HG02678 (cell line): Measurements from ENCODE around the gene TP53BP2.
A peak's percentile ranks its signal among the peaks of the same experiment; 100 is the strongest.
"Not testable (repeated sequence)": the region's sequence is repeated elsewhere in the genome, so short reads cannot be mapped to it uniquely, and the experiment has no call there.

Experiments
- ATAC-seq: cut with Tn5 transposase; IDR thresholded peaks from one replicate; pipeline ENCODE4 v1.9.1; 2021; ENCODE audit warnings: mild to moderate bottlenecking, moderate library complexity; ENCODE audit not compliant: unreplicated experiment

The TP53BP2 gene

GRCh38 chr1:223853275-223853674 lies 7.5 kb upstream of the TP53BP2 start:
- no peak for ATAC-seq

GRCh38 chr1:223852337-223852736 lies 6.6 kb upstream of the TP53BP2 start:
- ATAC-seq = no peak

GRCh38 chr1:223849352-223850254 lies 3.9 kb upstream of the TP53BP2 start:
- ATAC-seq = peak; percentile 24

- no peak for ATAC-seq
These were observed 2.8 kb upstream of the TP53BP2 start for GRCh38 chr1:223848536-223848935.

GRCh38 chr1:223847781-223848345 lies 2.1 kb upstream of the TP53BP2 start:
- ATAC-seq = no peak

- ATAC-seq = peak; percentile 23
These were observed 524 bp downstream of the TP53BP2 start for GRCh38 chr1:223845037-223845809.

GRCh38 chr1:223844787-223845036 lies 1.0 kb downstream of the TP53BP2 start:
- ATAC-seq = no peak

- ATAC-seq = no peak
These were observed 1.6 kb downstream of the TP53BP2 start for GRCh38 chr1:223843934-223844786.

- ATAC-seq = no peak
These were observed 3.0 kb downstream of the TP53BP2 start for GRCh38 chr1:223842784-223843183.

- not testable (repeated sequence) for ATAC-seq
These were observed 3.6 kb downstream of the TP53BP2 start for GRCh38 chr1:223841977-223842623.

GRCh38 chr1:223840254-223840653 lies 5.5 kb downstream of the TP53BP2 start:
- ATAC-seq = no peak

- no peak for ATAC-seq
These were observed 7.5 kb downstream of the TP53BP2 start for GRCh38 chr1:223838125-223838854.

- ATAC-seq = no peak
These were observed 8.1 kb downstream of the TP53BP2 start for GRCh38 chr1:223837687-223838086.

GRCh38 chr1:223837206-223837605 lies 8.5 kb downstream of the TP53BP2 start:
- ATAC-seq = no peak

- ATAC-seq = no peak
These were observed 9.2 kb downstream of the TP53BP2 start for GRCh38 chr1:223836586-223836985.

- ATAC-seq = no peak
These were observed 10.0 kb downstream of the TP53BP2 start for GRCh38 chr1:223835754-223836153.

GRCh38 chr1:223834660-223835263 lies 11.0 kb downstream of the TP53BP2 start:
- no peak for ATAC-seq

GRCh38 chr1:223833948-223834347 lies 11.8 kb downstream of the TP53BP2 start:
- no peak for ATAC-seq

- ATAC-seq = peak; percentile 38
These were observed 13.2 kb downstream of the TP53BP2 start for GRCh38 chr1:223832637-223832943.
